Right renal pelvis (tissue), 4 donors: ENCODE measurements around the gene FADD. TPM values are rescaled to one million over a fixed set of nuclear protein-coding genes. Genes with fewer than 3 reads are reported as not detected.
"Not testable (repeated sequence)": the region's sequence is repeated elsewhere in the genome, so short reads cannot be mapped to it uniquely, and the experiment has no call there.

Experiments
- DNase-seq, 4 donors: peaks; one replicate each; pipeline ENCODE4 v3.0.0-alpha.2; 2013; ENCODE audit warnings: low read depth in 4 of 4, low spot score in 3 of 4, missing footprints in 1 of 4
- polyA plus RNA-seq, 4 donors: library from polyadenylated mRNA; unstranded; fragments of 120-200 nt; gene quantifications; one replicate each; pipeline ENCODE4 v1.2.1, GENCODE V29; 2013; ENCODE audit not compliant: insufficient read length in 4 of 4

Gene FADD
- polyA plus RNA-seq, 4 donors, result 15.7 to 21.6 (median 17.0) TPM

- DNase-seq, result no peak
Observed at GRCh38 chr11:70180906-70181305, 22.2 kb upstream of the FADD start.

DNA sequence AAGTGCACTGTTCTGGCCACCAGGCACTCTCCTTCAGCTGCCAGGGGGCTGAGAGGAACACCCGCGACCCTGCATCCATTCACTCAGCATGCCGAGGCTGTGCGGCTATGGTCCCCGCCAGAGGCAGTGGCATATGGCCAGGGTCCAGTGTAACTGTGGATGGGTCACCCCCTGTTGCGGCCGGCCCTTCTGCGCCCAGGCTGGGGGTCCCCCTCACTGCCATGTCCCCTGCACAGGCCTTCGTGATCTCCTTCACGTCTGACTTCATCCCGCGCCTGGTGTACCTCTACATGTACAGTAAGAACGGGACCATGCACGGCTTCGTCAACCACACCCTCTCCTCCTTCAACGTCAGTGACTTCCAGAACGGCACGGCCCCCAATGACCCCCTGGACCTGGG lies 20.8 kb upstream of the FADD start:
- no peak for DNase-seq

GRCh38 chr11:70183032-70183431 lies 20.1 kb upstream of the FADD start:
- DNase-seq, result no peak

DNA sequence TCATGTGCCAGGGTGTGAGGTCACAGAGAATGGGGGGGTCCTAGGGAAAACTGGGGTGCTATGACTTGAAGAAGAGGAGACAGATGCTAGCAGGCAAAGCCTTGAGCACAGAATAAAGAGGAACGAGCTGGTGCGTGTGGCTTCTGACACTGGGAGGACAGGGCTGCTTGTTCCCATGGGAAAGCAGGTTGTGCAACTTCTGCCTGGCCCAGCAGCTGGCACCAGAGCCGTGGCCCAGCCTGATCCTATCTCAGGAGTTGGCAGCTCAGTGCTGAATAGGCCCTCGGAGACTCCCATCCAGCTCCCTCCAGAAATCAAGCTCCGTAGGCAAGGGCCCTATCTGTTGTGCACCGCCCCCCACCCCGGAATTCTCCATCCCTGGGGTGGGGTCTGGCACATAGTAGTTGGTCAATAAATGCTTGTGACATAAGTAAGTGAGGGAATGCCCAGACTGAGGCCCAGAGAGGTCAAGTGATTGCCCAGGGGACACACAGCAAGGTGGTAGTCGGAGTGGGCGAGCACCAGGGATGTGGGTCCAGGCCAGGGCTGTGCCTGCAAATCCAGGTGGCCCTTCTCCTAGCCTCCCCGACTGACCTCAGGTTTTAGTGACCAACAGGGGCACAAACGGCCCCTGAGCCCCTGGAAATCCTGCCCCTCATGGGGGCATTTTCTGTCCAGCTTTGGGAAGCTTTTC lies 19.5 kb upstream of the FADD start:
- no peak for DNase-seq

- DNase-seq, result no peak
Observed at GRCh38 chr11:70184396-70184795, 18.7 kb upstream of the FADD start.

GRCh38 chr11:70185348-70186055 lies 17.6 kb upstream of the FADD start:
- no peak for DNase-seq

DNA sequence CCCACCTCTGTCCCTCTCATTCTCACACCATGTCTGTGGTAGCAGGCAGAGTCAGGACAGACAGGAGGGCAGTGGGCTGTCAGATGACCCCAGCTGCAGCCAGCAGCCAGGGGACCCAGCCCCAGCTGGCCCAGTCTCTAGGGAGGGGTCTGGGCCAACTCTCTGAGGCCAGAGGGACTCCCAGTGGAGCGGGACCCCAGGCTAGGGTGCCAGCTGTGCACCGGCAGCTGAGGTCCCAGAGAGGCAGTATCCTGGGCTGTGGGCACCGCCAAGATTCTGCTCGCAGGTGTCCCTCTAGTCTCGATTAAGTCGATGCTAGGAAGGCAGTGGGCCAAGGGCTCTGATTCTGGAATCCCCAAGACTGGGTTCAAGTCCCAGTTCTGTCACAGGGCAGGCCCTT lies 16.7 kb upstream of the FADD start:
- DNase-seq, result no peak

GRCh38 chr11:70186936-70187335 lies 16.2 kb upstream of the FADD start:
- DNase-seq, result no peak

DNA sequence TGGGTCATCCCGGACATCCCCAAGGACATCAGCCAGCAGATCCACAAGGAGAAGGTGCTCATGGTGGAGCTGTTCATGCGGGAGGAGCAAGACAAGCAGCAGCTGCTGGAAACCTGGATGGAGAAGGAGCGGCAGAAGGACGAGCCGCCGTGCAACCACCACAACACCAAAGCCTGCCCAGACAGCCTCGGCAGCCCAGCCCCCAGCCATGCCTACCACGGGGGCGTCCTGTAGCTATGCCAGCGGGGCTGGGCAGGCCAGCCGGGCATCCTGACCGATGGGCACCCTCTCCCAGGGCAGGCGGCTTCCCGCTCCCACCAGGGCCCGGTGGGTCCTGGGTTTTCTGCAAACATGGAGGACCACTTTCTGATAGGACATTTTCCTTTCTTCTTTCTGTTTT lies 15.3 kb upstream of the FADD start:
- DNase-seq, result no peak

DNA sequence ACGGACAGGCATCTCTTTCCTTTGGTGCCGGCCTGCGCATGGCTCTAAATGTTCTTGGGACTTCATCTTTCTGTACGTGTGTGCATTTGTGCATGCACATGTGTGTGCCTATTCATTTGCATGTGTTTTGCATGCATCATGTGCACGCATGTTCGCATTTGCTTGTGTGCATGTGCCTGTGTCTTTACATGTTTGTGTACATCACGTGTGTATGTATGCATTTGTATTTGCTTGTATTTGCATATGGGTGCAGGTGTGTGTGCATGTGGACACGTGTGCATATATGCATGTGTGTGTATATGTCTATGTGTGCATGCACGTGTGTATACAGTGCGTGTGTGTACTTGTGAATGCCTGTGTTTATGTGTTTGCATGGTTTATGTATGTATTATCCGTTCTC lies 13.5 kb upstream of the FADD start:
- DNase-seq, result no peak

DNA sequence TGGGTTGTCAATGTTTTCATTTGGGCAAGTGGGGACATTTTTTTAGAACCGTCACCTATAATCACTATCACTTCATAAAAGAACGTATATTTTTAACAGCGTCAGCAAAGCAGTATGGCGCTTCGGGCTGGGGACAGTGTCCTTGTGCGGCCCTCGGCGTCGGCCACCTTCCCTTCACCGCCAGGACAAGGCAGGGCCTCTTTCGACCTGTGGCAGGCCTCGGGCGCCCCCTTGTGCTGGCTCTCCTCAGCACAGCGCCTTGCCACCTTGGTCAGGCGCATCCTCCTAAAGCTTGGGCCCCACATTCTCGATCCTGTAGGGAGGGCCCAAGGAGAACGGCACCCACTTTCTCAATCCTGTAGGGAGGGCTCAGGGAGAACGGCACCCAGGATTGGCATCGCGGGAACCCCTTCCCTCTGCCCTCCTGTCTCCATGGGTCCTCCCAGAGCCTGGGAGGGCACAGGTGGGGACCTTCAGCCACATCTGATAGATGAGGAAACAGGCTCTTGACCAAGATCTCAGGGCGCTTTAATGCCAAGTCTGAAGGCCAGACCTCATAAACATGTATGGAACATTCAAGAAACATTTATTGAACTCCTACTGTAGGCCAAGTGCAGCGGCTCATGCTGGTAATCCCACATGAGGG lies 11.5 kb upstream of the FADD start:
- peak in 2 of 4 donors; percentile 59 to 61 for DNase-seq

GRCh38 chr11:70192666-70193410 lies 10.3 kb upstream of the FADD start:
- DNase-seq, result no peak

DNA sequence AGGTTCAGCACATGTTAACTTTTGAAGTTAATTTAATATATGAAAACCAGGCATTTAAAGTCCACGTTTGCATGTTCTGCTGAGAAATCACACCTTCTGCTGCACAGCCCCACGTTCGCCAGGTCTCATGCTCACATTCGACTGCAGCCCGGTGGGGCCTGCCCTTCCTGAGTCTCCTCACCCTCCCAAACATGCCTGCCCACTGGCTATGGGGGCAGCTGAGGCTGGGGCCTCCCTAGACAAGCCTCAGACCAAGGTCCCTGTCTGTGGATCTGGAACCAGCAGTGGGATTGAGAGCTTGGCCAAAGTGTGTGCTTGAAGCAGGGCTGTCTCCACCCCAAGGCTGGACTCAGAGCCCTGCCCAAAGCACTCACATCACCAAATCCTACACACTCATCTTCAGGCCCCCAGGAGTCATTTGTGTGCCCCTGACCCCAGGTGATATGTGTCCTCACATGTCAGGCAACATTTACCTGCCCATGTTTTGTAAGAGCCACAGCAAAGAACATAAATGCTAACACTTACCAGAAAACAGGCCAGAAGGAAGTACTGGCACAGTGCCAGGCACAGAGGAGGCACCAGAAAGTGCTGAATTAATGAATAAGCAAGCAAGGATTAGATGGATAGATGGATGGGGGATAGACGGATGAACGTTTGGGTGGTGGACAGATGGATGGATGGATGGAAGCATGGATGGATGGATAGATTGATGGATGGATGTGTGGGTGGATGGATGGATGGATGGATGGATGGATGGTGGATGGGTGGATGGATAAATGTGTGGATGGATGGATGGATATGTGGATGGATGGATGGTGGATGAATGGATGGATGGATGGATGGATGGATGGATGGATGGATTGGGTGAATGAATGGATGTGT lies 9.4 kb upstream of the FADD start:
- no peak for DNase-seq

DNA sequence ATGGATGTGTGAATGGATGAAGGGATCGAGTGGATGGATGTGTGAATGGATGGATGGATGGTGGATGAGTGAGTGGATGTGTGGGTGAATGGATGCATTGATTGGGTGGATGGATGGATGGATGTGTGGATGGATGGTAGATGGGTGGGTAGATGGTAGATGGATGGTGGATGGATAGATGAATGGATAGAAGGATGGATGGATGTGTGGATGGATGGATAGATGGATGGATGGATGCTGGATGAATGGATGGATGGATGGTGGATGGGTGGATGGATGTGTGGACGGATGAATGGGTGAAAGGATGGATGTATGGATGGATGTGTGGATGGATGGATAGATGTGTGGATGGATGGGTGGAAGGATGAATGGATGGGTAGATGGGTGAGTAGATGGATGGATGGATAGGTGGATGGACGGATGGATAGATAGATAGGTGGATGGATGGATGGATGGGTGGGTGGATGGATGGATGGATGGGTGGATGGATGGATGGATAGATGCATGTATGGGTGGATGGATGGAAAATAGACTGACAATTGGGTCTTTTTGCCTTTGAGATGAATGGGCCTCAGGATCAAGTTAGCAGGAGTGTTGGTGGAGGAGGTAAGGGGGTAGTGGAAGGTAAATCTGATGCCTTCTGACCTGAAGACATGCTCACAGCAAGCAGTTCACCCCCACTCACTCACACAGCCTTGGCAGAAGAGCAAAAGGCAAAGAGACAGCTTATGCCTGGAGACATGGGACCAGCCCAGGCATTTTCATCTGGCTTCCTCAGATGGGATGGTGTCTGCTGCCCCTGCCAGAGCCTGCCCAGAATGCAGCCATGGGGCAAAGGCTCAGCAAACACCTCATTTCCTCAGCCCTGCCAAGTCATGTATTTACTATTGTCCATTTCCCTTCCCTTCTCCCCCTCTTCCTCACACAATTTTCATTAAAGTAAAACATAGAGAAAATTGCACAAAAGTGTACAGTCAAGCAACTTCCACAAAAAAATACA lies 8.0 kb upstream of the FADD start:
- no peak for DNase-seq

DNA sequence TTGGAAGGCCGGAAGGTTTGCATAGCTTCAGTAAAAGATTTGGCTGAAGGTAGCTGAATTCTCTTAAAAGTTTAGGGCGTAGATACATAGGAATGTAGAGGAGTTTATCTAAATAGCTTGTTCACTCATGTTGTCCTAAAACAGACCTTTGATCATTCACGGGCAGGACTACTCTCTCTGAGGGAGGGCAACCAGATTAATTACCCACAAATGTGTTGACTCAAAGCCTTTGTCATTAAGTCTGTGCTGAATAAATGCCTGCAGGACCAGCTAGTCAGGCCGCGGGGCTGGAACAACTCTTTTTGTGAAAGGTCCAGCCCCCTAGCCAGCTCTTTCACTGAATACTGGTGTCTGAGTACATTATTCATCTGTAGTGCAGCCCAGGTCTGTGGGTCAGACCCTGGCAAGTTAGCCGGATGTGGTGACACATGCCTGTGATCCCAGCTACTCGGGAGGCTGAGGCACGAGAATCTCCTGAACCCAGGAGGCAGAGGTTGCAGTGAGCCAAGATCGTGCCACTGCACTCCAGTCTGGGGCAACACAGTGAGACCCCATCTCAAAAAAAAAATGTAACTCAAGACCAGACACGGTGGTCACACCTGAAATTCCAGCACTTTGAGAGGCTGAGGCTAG lies 2.8 kb upstream of the FADD start:
- no peak for DNase-seq

DNA sequence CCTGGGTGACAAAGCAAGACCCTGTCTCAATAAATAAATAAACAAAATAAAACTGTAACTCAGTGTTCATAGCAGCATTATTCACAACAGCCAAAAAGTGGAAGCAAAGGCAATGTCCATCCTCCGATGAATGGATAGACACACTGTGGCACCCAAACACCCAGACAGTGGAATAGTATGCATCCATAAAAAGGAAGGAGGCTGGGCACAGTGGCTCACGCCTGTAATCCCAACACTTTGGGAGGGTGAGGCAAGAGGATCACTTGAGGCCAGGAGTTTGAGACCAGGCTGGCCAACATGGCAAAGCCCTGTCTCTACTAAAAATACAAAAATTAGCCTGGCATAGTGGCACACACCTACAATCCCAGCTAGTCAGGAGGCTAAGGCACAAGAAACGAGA lies 2.0 kb upstream of the FADD start:
- not testable (repeated sequence) for DNase-seq

DNA sequence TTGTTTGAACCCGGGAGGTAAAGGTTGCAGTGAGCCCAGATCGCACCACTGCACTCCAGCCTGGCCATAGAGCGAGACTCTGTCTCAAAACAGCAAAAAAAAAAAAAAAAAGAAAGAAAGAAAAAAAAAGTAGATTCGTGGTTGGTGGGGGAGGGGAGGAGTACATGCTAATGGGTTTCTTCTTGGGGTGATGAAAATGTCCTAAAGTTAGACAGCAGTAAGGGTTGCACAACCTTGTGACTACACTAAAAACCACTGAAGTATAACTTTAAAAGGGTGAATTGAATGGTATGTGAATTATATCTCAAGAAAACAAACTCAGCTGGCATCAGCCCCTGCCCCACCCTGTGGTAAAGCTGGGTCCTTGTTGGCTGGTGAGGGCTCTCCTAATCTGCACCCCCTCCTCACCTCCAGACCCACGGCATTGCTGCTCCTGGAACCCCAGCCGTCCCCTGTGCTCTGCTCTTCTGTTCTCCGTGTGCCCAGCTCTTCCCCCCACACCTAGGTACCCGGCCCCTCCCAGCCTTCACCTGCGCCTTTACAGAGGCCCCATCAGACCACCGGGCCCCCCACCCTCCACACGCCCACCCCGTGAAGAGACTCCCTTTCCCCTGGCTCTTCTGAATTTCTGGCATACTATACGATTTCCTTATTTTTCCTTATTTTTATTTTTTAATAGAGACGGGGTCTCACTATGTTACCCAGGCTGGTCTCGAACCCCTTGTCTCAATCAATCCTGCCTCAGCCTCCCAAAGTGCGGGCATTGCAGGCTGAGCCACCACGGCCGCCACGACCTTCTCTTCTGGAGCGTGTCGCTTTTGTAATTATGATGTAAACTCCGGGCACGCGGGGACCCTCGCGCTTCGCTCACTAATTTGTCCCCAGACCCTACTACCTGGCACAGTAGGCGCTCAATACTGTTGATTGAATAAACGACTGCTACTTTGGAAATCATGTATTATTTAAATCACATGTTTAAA lies 924 bp upstream of the FADD start:
- no peak for DNase-seq
